Activated CD8-positive, alpha-beta T cell treated with anti-CD3 and anti-CD28 coated beads for 36 hours (primary cell): ENCODE measurements around the gene BMS1. TPM values are rescaled to one million over a fixed set of nuclear protein-coding genes. Genes with fewer than 3 reads are reported as not detected.

Experiments used
- ATAC-seq: fragments of 200-7000 bp; cut with Tn5 transposase; one replicate; pipeline ENCODE4 v1.10.0; 2021; ENCODE audit warnings: mild to moderate bottlenecking, moderate library complexity
- CTCF ChIA-PET: fragments of 350-600 bp; sonication (Branson Sonifier 250); formaldehyde crosslinking; loops from one replicate; lab custom pipeline; 2021; ENCODE audit warnings: antibody characterized with exemption; lab: Charles Lee
- POLR2A ChIA-PET: fragments of 350-600 bp; sonication (Branson Sonifier 250); formaldehyde crosslinking; loops from one replicate; lab custom pipeline; 2021; ENCODE audit warnings: antibody characterized with exemption; lab: Charles Lee
- DNase-seq: peaks from one replicate; pipeline ENCODE4 v3.0.0-alpha.2; 2020
- H3K27ac Mint-ChIP-seq: one replicate; pipeline ENCODE4 v1.8.0; 2021; ENCODE audit warnings: mild to moderate bottlenecking, mixed read lengths
- H3K27me3 Mint-ChIP-seq: one replicate; pipeline ENCODE4 v1.8.0; 2021; ENCODE audit warnings: mixed read lengths
- H3K36me3 Mint-ChIP-seq: one replicate; pipeline ENCODE4 v1.8.0; 2021; ENCODE audit warnings: low read depth, mixed read lengths
- H3K4me1 Mint-ChIP-seq: one replicate; pipeline ENCODE4 v1.8.0; 2021; ENCODE audit warnings: low read depth, mixed read lengths
- H3K4me3 Mint-ChIP-seq: one replicate; pipeline ENCODE4 v1.8.0; 2021; ENCODE audit warnings: mild to moderate bottlenecking, moderate library complexity, mixed read lengths
- H3K9me3 Mint-ChIP-seq: one replicate; pipeline ENCODE4 v1.8.0; 2021; ENCODE audit warnings: mixed read lengths
- intact Hi-C: fragments of 100-400 bp; cut with micrococcal nuclease; formaldehyde crosslinking; loops from one replicate; pipeline ENCODE4 v1.10.0; 2022
- total RNA-seq, 2 experiments: library from RNA; stranded (reverse); gene quantifications; one replicate each; pipeline ENCODE4 v1.2.3, GENCODE V29; 2021
- TF ChIP-seq, protein P1 (sequence below): fragments of 200-600 bp; IDR thresholded peaks from one replicate; pipeline ENCODE4 v1.8.0; 2022; ENCODE audit warnings: antibody characterized with exemption, mild to moderate bottlenecking

BMS1 gene
- total RNA-seq, 2 experiments from 2014 or later, result 27.6 to 28.1 TPM

DNA sequence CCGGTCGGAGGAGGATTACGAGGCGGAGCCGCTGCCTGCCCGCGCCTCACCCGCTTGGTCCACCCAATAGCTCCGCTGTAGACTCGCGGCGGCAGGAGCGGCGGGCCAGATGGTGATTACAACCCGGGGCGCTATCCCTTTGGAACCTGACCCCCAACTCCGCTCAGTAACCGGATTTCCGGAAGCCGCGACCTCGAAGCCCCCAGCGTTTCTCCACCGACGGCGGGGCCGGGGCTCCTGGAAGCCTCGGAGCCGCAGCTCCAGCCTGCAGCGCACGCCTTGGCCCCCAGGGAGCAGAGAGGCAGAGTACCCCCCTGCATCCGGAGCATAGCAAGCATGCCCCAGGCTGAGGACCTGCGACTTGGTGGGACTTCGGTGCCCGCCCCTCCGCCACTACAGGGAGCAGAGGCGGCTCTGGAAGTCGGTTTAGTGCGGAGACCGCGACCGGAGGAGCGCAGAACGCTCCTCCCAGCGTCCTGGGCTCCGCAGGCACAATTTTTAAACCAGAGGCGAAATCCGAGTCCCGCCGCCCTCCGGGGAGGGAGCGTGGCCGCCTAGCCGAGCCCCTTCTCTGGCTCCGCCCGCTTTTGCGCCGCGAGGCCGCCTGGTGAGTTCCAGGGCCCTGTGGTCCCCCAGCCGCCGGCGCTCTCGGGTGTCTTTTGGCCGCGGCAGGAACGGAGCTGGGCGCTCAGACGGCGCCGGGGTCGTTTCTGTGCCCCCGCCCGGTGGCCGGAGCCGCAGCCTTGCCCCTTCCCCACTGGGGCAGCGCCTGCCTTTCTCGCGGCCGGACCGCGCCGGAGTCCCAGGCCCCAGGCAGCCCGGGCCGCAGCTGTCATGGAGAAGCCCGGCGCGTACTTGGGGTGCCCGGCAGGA lies 28.2 kb upstream of the BMS1 start:
- DNase-seq (peak; percentile 37), ATAC-seq (peak; percentile 73)
- Mint-ChIP-seq H3K4me1 (peaks cover 7% of the 10 kb centered on the region), H3K36me3 (no peaks in the 10 kb centered on the region), H3K4me3 (peak overlapping the region; percentile 66), H3K9me3 (no peaks in the 10 kb centered on the region), H3K27me3 (peaks cover 53% of the 10 kb centered on the region), H3K27ac (no peak overlapping the region)
- TF ChIP-seq, protein P1, sequence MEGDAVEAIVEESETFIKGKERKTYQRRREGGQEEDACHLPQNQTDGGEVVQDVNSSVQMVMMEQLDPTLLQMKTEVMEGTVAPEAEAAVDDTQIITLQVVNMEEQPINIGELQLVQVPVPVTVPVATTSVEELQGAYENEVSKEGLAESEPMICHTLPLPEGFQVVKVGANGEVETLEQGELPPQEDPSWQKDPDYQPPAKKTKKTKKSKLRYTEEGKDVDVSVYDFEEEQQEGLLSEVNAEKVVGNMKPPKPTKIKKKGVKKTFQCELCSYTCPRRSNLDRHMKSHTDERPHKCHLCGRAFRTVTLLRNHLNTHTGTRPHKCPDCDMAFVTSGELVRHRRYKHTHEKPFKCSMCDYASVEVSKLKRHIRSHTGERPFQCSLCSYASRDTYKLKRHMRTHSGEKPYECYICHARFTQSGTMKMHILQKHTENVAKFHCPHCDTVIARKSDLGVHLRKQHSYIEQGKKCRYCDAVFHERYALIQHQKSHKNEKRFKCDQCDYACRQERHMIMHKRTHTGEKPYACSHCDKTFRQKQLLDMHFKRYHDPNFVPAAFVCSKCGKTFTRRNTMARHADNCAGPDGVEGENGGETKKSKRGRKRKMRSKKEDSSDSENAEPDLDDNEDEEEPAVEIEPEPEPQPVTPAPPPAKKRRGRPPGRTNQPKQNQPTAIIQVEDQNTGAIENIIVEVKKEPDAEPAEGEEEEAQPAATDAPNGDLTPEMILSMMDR, result no peak
- ChIA-PET CTCF (interaction anchor here (1.0 to 2.0 kb wide), 7 partner anchors 7 to 83 kb away, joined by 3 to 8 read pairs (median 5); no protein-coding TSS in a partner anchor), POLR2A (interaction anchor here (0.6 to 0.8 kb wide), 2 partner anchors 28 to 203 kb away, joined by 3 read pairs; partner anchors contain the start of gene BMS1)
- intact Hi-C loops, result loop anchor here (10.0 kb wide), 1 partner anchor 350 kb away; no protein-coding TSS in a partner anchor

DNA sequence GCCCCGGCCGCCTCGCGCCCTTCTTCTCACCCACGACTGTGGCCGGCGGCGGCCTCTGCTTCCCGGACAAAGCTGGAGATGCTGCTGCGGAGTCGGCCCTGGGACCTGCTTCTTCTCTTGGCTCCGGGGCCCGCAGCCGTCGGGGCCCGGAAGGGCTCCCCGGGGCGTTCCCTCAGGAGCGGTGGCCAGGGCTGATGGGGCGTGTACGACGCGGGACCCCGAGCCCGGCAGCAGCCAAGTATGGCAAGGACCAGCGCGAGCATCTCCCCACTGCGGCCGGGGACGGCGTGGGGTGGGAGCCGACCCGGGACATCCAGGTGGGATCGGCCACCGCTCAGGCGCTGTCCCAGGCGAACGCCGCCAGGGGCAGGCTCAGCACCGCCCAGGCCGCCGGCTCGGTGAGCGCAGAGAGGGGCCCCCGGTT lies 27.6 kb upstream of the BMS1 start:
- Mint-ChIP-seq H3K4me3 (peak overlapping the region; percentile 15), H3K27ac (no peak overlapping the region), H3K36me3 (no peaks in the 10 kb centered on the region), H3K4me1 (peaks cover 7% of the 10 kb centered on the region), H3K27me3 (peaks cover 49% of the 10 kb centered on the region), H3K9me3 (no peaks in the 10 kb centered on the region)
- intact Hi-C loops, result loop anchor here (10.0 kb wide), 1 partner anchor 350 kb away; no protein-coding TSS in a partner anchor
- no peak for DNase-seq
- ChIA-PET CTCF (interaction anchor here (0.9 kb wide), 1 partner anchor 292 kb away, joined by 3 read pairs; no protein-coding TSS in a partner anchor), POLR2A (interaction anchor here (0.6 to 1.1 kb wide), 2 partner anchors 28 to 667 kb away, joined by 3 read pairs; partner anchors contain the start of gene BMS1)
- no peak for ATAC-seq
- TF ChIP-seq, protein P1, result no peak

DNA sequence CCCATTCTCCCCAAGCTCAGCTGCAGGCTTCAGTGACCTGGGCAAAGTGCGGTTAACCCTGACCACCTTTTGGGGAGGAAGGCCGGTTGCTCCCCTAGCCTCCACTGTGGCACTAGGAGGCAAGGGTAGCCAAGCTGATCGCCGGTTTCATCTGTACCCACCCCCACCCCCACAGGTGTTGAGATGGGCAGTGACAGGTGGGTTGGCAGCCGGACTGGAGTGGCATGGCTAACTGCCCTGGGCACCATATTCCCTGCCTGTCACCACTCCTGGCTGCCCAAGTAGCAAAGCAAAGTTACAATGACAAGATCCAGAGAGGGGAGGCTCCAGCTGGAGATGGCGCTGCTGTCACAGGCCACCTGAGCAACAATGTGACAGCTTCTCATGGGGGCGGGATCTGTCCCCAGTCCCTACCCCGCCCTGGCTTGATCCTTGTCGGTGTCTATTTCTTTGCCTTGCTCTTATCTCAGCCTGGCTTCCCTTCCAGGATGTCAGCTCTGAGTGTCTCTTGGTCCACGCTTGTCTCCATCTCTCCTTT lies 27.0 kb upstream of the BMS1 start:
- no peaks in the 10 kb centered on the region for H3K9me3 Mint-ChIP-seq
- peaks cover 7% of the 10 kb centered on the region for H3K4me1 Mint-ChIP-seq
- ChIA-PET POLR2A (interaction anchor here (1.1 kb wide), 1 partner anchor 666 kb away, joined by 3 read pairs; no protein-coding TSS in a partner anchor), CTCF (interaction anchor here (0.9 kb wide), 1 partner anchor 292 kb away, joined by 3 read pairs; no protein-coding TSS in a partner anchor)
- H3K4me3 Mint-ChIP-seq, result no peak overlapping the region
- TF ChIP-seq, protein P1, result no peak
- peaks cover 48% of the 10 kb centered on the region for H3K27me3 Mint-ChIP-seq
- intact Hi-C loops, result loop anchor here (10.0 kb wide), 1 partner anchor 349 kb away; no protein-coding TSS in a partner anchor
- DNase-seq (no peak), ATAC-seq (no peak)
- no peak overlapping the region for H3K27ac Mint-ChIP-seq
- H3K36me3 Mint-ChIP-seq, result no peaks in the 10 kb centered on the region

DNA sequence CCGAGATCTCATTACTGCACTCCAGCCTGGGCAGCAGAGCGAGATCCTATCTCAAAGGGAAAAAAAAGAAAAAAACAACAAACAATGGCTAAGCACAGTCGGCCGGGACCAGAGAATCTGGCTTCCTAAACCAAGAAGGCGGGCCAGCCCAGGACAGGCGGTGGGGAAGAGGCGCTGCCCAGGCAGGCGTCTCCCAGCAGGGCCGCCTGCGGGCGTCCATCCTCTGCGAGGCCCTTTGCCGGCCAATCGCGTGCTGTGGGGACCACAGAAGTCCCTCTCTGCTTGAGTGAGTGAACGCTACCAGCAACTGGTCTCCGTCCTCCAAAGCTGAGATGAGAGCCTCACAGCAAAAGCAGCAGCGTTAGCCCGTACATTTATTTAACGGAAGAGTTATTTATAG lies 14.7 kb upstream of the BMS1 start:
- POLR2A ChIA-PET, result no interaction called here
- TF ChIP-seq, protein P1, result no peak
- no peak for ATAC-seq

More for the DNA sequence above, 14.7 kb upstream of the BMS1 start:
- CTCF ChIA-PET, result no interaction called here
- Mint-ChIP-seq H3K4me3 (no peak overlapping the region), H3K36me3 (no peaks in the 10 kb centered on the region), H3K27ac (no peak overlapping the region), H3K4me1 (no peaks in the 10 kb centered on the region), H3K27me3 (peaks cover 17% of the 10 kb centered on the region), H3K9me3 (no peaks in the 10 kb centered on the region)
- no peak for DNase-seq
- intact Hi-C loops, result no loop called here
